Measurements from ENCODE around the gene CPTP. TPM values are rescaled to one million over a fixed set of nuclear protein-coding genes. Genes with fewer than 3 reads are reported as not detected.

CPTP gene
- total and polyA plus RNA-seq, 4 donors: 7.9 to 45.1 (median 22.5) TPM

- TF ChIP-seq JUND (IDR thresholded peaks at IDR 0.05) (no peak), MAX (IDR thresholded peaks at IDR 0.05) (no peak), HNF4G (IDR thresholded peaks at IDR 0.05) (no peak), NR2F2 (IDR thresholded peaks at IDR 0.05) (no peak), HNF4A (conservative IDR thresholded peaks at IDR 0.05) (no peak), EGR1 (IDR thresholded peaks at IDR 0.05; ENCODE audit: low read depth in 2 of 2) (no peak), FOXA2 (IDR thresholded peaks at IDR 0.05) (no peak)
- Histone ChIP-seq H3K9ac (ENCODE audit: low read depth in 1 of 2, low read length in 2 of 2) (no peak overlapping the region), H3K27ac (ENCODE audit: low read depth in 1 of 2, low read length in 2 of 2) (no peak overlapping the region), H3K4me3 (ENCODE audit: low read depth in 1 of 3, low read length in 3 of 3) (no peak overlapping the region), H3K9me3 (ENCODE audit: control insufficient read depth in 4 of 4, low read length in 3 of 4) (no peaks in the 10 kb centered on the region), H3K27me3 (ENCODE audit: control insufficient read depth in 4 of 4, insufficient read depth in 4 of 4, low read length in 3 of 4) (no peaks in the 10 kb centered on the region), H3K4me1 (ENCODE audit: control insufficient read depth in 4 of 4, insufficient read depth in 4 of 4, low read length in 3 of 4) (peaks cover 0 to 13% (median 7%) of the 10 kb centered on the region in 4 donors), H3K36me3 (ENCODE audit: control insufficient read depth in 4 of 4, insufficient read depth in 3 of 4, low read depth in 1 of 4, low read length in 3 of 4) (peaks cover 0 to 9% (median under 1%) of the 10 kb centered on the region in 4 donors)
- DNase-seq (ENCODE audit: low spot score): no peak
- WGBS: 56% methylated on average over 28 of the region's 28 CpGs
These were observed 33.5 kb upstream of the CPTP start for GRCh38 chr1:1291023-1291528.

GRCh38 chr1:1291548-1292441, 32.8 kb upstream of the CPTP start:
- Histone ChIP-seq H3K4me3 (ENCODE audit: low read depth in 1 of 3, low read length in 3 of 3) (no peak overlapping the region), H3K27ac (ENCODE audit: low read depth in 1 of 2, low read length in 2 of 2) (no peak overlapping the region), H3K36me3 (ENCODE audit: control insufficient read depth in 4 of 4, insufficient read depth in 3 of 4, low read depth in 1 of 4, low read length in 3 of 4) (peaks cover 0 to 10% (median under 1%) of the 10 kb centered on the region in 4 donors), H3K4me1 (ENCODE audit: control insufficient read depth in 4 of 4, insufficient read depth in 4 of 4, low read length in 3 of 4) (peaks cover 0 to 13% (median 7%) of the 10 kb centered on the region in 4 donors), H3K27me3 (ENCODE audit: control insufficient read depth in 4 of 4, insufficient read depth in 4 of 4, low read length in 3 of 4) (no peaks in the 10 kb centered on the region), H3K9me3 (ENCODE audit: control insufficient read depth in 4 of 4, low read length in 3 of 4) (no peaks in the 10 kb centered on the region), H3K9ac (ENCODE audit: low read depth in 1 of 2, low read length in 2 of 2) (no peak overlapping the region)
- peak; percentile 72 for DNase-seq (ENCODE audit: low spot score)
- TF ChIP-seq CTCF (IDR thresholded peaks at IDR 0.05; ENCODE audit: low read depth, low read length, missing input control) (peak; percentile 68), EGR1 (IDR thresholded peaks at IDR 0.05; ENCODE audit: low read depth in 2 of 2) (no peak), RAD21 (IDR thresholded peaks at IDR 0.05) (peak in 1 of 2 donors; percentile 79)
- WGBS: 63% methylated on average over 45 of the region's 45 CpGs

GRCh38 chr1:1292442-1292779, 32.2 kb upstream of the CPTP start:
- H3K4me3 ChIP-seq (ENCODE audit: low read depth in 1 of 3, low read length in 3 of 3): no peak overlapping the region
- peaks cover 0 to 13% (median 7%) of the 10 kb centered on the region in 4 donors for H3K4me1 ChIP-seq (ENCODE audit: control insufficient read depth in 4 of 4, insufficient read depth in 4 of 4, low read length in 3 of 4)
- H3K27ac ChIP-seq (ENCODE audit: low read depth in 1 of 2, low read length in 2 of 2): no peak overlapping the region
- H3K9me3 ChIP-seq (ENCODE audit: control insufficient read depth in 4 of 4, low read length in 3 of 4): no peaks in the 10 kb centered on the region
- DNase-seq (ENCODE audit: low spot score): no peak
- H3K27me3 ChIP-seq (ENCODE audit: control insufficient read depth in 4 of 4, insufficient read depth in 4 of 4, low read length in 3 of 4): no peaks in the 10 kb centered on the region
- WGBS: 91% methylated on average over 9 of the region's 9 CpGs
- TF ChIP-seq MAX (IDR thresholded peaks at IDR 0.05) (no peak), EGR1 (IDR thresholded peaks at IDR 0.05; ENCODE audit: low read depth in 2 of 2) (no peak), FOXA1 (IDR thresholded peaks at IDR 0.05) (no peak), SP1 (IDR thresholded peaks at IDR 0.05) (no peak), CTCF (IDR thresholded peaks at IDR 0.05; ENCODE audit: low read depth, low read length, missing input control) (no peak), HNF4G (IDR thresholded peaks at IDR 0.05) (no peak), FOXA2 (IDR thresholded peaks at IDR 0.05) (no peak), REST (IDR thresholded peaks at IDR 0.05) (no peak), NR2F2 (IDR thresholded peaks at IDR 0.05) (no peak), JUND (IDR thresholded peaks at IDR 0.05) (no peak), YY1 (IDR thresholded peaks at IDR 0.05) (no peak), ATF3 (IDR thresholded peaks at IDR 0.05) (no peak), RAD21 (IDR thresholded peaks at IDR 0.05) (no peak), RXRA (IDR thresholded peaks at IDR 0.05) (no peak), HNF4A (conservative IDR thresholded peaks at IDR 0.05) (no peak), TAF1 (conservative IDR thresholded peaks at IDR 0.05) (no peak)
- H3K36me3 ChIP-seq (ENCODE audit: control insufficient read depth in 4 of 4, insufficient read depth in 3 of 4, low read depth in 1 of 4, low read length in 3 of 4): peaks cover 0 to 10% (median under 1%) of the 10 kb centered on the region in 4 donors
- H3K9ac ChIP-seq (ENCODE audit: low read depth in 1 of 2, low read length in 2 of 2): no peak overlapping the region
